SK-N-SH treated with all-trans-retinoic acid at 6 μM for 48 hours (cell line): ENCODE results near the gene GARIN1A.
A peak's percentile ranks its signal among the peaks of the same experiment; 100 is the strongest.

Experiments used
- ATAC-seq: fragments of 200-7000 bp; cut with Tn5 transposase; 3 replicates; pipeline ENCODE4 v1.9.1; 2020; ENCODE audit warnings: mild to moderate bottlenecking, moderate library complexity
- BACH2 ChIP-seq: fragments of 250-450 bp; sonication (Bioruptor Pico); IDR thresholded peaks from 2 replicates; pipeline ENCODE4 v1.9.0; 2021; ENCODE audit warnings: mild to moderate bottlenecking, borderline replicate concordance
- CSDC2 ChIP-seq: fragments of 250-450 bp; sonication (Bioruptor Pico); IDR thresholded peaks from 2 replicates; pipeline ENCODE4 v1.5.0; 2020; ENCODE audit warnings: mild to moderate bottlenecking, moderate library complexity
- ESRRG ChIP-seq: fragments of 250-450 bp; sonication (Bioruptor Pico); IDR thresholded peaks from 2 replicates; pipeline ENCODE4 v1.6.1; 2021; ENCODE audit warnings: mild to moderate bottlenecking
- GLIS3 ChIP-seq: fragments of 250-450 bp; sonication (Bioruptor Pico); IDR thresholded peaks from 2 replicates; pipeline ENCODE4 v1.5.0; 2020; ENCODE audit warnings: mild to moderate bottlenecking, moderate library complexity
- ISL1 ChIP-seq: fragments of 250-450 bp; sonication (Bioruptor Pico); IDR thresholded peaks from 2 replicates; pipeline ENCODE4 v2.1.2; 2022; ENCODE audit warnings: mild to moderate bottlenecking, moderate library complexity
- OSR1 ChIP-seq: fragments of 250-450 bp; sonication (Bioruptor Pico); IDR thresholded peaks from 2 replicates; pipeline ENCODE4 v1.8.0; 2022; ENCODE audit warnings: moderate library complexity, mild to moderate bottlenecking, inconsistent platforms
- RARB ChIP-seq: fragments of 250-450 bp; sonication (Bioruptor Pico); IDR thresholded peaks from 2 replicates; pipeline ENCODE4 v1.8.0; 2021; ENCODE audit warnings: mild to moderate bottlenecking, moderate library complexity
- SNAI2 ChIP-seq: fragments of 250-450 bp; sonication (Bioruptor Pico); IDR thresholded peaks from 2 replicates; pipeline ENCODE4 v1.5.0; 2020; ENCODE audit warnings: mild to moderate bottlenecking, moderate library complexity
- TCF4 ChIP-seq: fragments of 250-450 bp; sonication (Bioruptor Pico); IDR thresholded peaks from 2 replicates; pipeline ENCODE4 v1.8.0; 2021; ENCODE audit warnings: mild to moderate bottlenecking, moderate library complexity, borderline replicate concordance
- TOX ChIP-seq: fragments of 250-450 bp; sonication (Bioruptor Pico); IDR thresholded peaks from 2 replicates; pipeline ENCODE4 v1.8.0; 2021; ENCODE audit warnings: mild to moderate bottlenecking, moderate library complexity, borderline replicate concordance
- ZC3H10 ChIP-seq: fragments of 250-450 bp; sonication (Bioruptor Pico); IDR thresholded peaks from 2 replicates; pipeline ENCODE4 v1.5.1; 2021; ENCODE audit warnings: mild to moderate bottlenecking, moderate library complexity
- ZFP3 ChIP-seq: fragments of 250-450 bp; sonication (Bioruptor Pico); IDR thresholded peaks from 2 replicates; pipeline ENCODE4 v1.5.0; 2020; ENCODE audit warnings: mild to moderate bottlenecking, moderate library complexity
- ZFP30 ChIP-seq: fragments of 450-650 bp; formaldehyde crosslinking; IDR thresholded peaks from 2 replicates; pipeline ENCODE4 v1.5.0; 2022; ENCODE audit warnings: mild to moderate bottlenecking, moderate library complexity
- ZNF565 ChIP-seq: fragments of 450-650 bp; formaldehyde crosslinking; conservative IDR thresholded peaks from 2 replicates; pipeline ENCODE4 v1.5.0; 2020; ENCODE audit warnings: low read depth, mild to moderate bottlenecking, moderate library complexity
- ZNF70 ChIP-seq: fragments of 450-650 bp; formaldehyde crosslinking; IDR thresholded peaks from 2 replicates; pipeline ENCODE4 v1.5.0; 2020; ENCODE audit warnings: mild to moderate bottlenecking, moderate library complexity
- ZNF8 ChIP-seq: fragments of 450-650 bp; formaldehyde crosslinking; IDR thresholded peaks from 2 replicates; pipeline ENCODE4 v1.5.0; 2020; ENCODE audit warnings: mild to moderate bottlenecking, moderate library complexity
- TF ChIP-seq, protein P1 (sequence below): fragments of 250-450 bp; sonication (Bioruptor Pico); IDR thresholded peaks from 2 replicates; pipeline ENCODE4 v1.8.0; 2020; ENCODE audit warnings: mild to moderate bottlenecking, moderate library complexity, borderline replicate concordance
- TF ChIP-seq, protein P2 (sequence below): fragments of 250-450 bp; sonication (Bioruptor Pico); IDR thresholded peaks from 2 replicates; pipeline ENCODE4 v1.5.0; 2020; ENCODE audit warnings: mild to moderate bottlenecking, moderate library complexity
- TF ChIP-seq, protein P3 (sequence below): fragments of 250-450 bp; sonication (Bioruptor Pico); IDR thresholded peaks from 2 replicates; pipeline ENCODE4 v1.5.1; 2021; ENCODE audit warnings: mild to moderate bottlenecking, moderate library complexity

Gene GARIN1A

DNA sequence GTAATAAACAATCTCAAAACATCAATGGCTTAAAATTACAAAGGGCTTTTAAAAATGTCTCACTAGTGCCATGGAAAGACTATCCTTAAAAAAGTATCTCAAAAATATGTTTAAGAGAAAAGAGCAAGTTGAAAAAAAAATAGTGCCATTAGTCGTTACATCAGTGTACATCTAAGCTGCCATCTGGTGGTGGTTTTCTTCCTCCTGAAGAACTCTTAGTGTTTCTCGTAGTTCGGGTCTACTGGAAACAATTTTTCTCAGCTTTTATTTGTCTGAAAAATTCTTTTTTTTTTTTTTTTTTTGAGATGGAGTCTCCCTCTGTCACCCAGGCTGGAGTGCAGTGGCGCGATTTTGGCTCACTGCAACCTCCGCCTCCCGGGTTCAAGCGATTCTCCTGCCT lies 5.9 kb upstream of the GARIN1A start:
- ATAC-seq = peak; percentile 40; the same call in 2 of the 3 replicates
- TF ChIP-seq GLIS3 (CRISPR knock-in tag) = no peak
- no peak for TF ChIP-seq ZFP30 (CRISPR knock-in tag)
- no peak for TF ChIP-seq ZFP3 (CRISPR knock-in tag)
- TF ChIP-seq ZNF565 (CRISPR knock-in tag) = no peak
- no peak for TF ChIP-seq ZNF8
- TF ChIP-seq, protein P1, sequence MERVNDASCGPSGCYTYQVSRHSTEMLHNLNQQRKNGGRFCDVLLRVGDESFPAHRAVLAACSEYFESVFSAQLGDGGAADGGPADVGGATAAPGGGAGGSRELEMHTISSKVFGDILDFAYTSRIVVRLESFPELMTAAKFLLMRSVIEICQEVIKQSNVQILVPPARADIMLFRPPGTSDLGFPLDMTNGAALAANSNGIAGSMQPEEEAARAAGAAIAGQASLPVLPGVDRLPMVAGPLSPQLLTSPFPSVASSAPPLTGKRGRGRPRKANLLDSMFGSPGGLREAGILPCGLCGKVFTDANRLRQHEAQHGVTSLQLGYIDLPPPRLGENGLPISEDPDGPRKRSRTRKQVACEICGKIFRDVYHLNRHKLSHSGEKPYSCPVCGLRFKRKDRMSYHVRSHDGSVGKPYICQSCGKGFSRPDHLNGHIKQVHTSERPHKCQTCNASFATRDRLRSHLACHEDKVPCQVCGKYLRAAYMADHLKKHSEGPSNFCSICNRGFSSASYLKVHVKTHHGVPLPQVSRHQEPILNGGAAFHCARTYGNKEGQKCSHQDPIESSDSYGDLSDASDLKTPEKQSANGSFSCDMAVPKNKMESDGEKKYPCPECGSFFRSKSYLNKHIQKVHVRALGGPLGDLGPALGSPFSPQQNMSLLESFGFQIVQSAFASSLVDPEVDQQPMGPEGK (CRISPR knock-in tag) = no peak
- TF ChIP-seq ISL1 (CRISPR knock-in tag) = no peak
- no peak for TF ChIP-seq CSDC2 (CRISPR knock-in tag)
- no peak for TF ChIP-seq ESRRG
- no peak for TF ChIP-seq ZC3H10 (CRISPR knock-in tag)
- TF ChIP-seq, protein P2, sequence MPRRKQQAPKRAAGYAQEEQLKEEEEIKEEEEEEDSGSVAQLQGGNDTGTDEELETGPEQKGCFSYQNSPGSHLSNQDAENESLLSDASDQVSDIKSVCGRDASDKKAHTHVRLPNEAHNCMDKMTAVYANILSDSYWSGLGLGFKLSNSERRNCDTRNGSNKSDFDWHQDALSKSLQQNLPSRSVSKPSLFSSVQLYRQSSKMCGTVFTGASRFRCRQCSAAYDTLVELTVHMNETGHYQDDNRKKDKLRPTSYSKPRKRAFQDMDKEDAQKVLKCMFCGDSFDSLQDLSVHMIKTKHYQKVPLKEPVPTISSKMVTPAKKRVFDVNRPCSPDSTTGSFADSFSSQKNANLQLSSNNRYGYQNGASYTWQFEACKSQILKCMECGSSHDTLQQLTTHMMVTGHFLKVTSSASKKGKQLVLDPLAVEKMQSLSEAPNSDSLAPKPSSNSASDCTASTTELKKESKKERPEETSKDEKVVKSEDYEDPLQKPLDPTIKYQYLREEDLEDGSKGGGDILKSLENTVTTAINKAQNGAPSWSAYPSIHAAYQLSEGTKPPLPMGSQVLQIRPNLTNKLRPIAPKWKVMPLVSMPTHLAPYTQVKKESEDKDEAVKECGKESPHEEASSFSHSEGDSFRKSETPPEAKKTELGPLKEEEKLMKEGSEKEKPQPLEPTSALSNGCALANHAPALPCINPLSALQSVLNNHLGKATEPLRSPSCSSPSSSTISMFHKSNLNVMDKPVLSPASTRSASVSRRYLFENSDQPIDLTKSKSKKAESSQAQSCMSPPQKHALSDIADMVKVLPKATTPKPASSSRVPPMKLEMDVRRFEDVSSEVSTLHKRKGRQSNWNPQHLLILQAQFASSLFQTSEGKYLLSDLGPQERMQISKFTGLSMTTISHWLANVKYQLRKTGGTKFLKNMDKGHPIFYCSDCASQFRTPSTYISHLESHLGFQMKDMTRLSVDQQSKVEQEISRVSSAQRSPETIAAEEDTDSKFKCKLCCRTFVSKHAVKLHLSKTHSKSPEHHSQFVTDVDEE (CRISPR knock-in tag) = no peak
- no peak for TF ChIP-seq BACH2
- no peak for TF ChIP-seq SNAI2 (CRISPR knock-in tag)

DNA sequence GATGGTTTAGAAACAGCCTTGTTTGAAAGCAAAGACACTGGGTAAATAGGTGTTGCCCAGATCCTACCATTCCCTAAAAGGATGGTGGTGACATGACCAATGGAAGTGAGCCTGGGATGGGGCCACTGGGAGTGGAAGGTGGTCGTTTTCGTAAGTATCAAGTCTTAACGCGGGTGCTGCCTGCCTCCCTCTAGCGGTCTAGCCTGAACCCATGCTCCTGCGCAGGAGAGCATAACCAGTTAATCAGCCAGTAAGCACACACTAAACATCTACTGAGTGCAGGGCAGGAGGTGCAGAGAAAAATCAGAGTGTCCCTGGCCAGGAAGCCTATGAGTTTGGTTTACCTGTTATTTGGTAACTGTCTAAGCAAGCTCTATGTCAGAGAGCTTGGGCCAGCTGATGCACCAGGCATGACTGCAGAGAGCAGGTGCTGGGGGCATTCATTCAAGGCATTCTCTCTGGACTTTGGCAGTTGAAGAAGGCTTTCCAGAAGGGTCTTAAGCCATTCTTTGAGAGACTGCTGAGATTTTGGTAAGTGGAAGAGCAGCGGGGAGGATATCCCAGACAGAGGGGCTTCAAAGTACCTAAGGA lies 930 bp downstream of the GARIN1A start:
- TF ChIP-seq GLIS3 (CRISPR knock-in tag) (no peak), TOX (no peak), ZC3H10 (CRISPR knock-in tag) (no peak), SNAI2 (CRISPR knock-in tag) (no peak), ZNF565 (CRISPR knock-in tag) (no peak), ZNF70 (CRISPR knock-in tag) (no peak), RARB (CRISPR knock-in tag) (no peak), CSDC2 (CRISPR knock-in tag) (no peak)
- TF ChIP-seq, protein P1 (CRISPR knock-in tag) = no peak
- TF ChIP-seq, protein P2 (CRISPR knock-in tag) = no peak

DNA sequence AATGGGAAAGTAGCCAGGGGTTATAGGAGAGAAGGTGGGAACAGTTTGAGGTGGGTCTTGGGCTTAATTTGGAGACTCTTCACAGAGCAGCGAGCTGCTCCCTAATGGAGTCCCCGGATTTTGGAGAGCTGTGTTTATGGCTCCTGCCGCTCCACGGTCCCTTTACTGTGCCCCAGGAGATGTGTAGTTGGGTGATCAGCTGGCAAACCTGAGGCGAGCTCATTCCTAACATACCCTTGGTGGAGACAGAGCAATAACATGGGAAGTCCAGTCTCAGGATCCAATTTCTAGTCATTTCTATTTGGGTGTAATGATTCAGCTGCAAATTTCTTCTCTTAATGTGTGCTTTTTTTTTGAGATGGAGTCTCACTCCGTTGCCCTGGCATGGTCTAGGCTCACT lies 1.5 kb downstream of the GARIN1A start:
- TF ChIP-seq ZFP30 (CRISPR knock-in tag) = no peak
- no peak for TF ChIP-seq OSR1 (CRISPR knock-in tag)
- no peak for TF ChIP-seq TCF4 (CRISPR knock-in tag)
- TF ChIP-seq ZNF70 (CRISPR knock-in tag) = no peak
- TF ChIP-seq ISL1 (CRISPR knock-in tag) = no peak
- TF ChIP-seq, protein P3, sequence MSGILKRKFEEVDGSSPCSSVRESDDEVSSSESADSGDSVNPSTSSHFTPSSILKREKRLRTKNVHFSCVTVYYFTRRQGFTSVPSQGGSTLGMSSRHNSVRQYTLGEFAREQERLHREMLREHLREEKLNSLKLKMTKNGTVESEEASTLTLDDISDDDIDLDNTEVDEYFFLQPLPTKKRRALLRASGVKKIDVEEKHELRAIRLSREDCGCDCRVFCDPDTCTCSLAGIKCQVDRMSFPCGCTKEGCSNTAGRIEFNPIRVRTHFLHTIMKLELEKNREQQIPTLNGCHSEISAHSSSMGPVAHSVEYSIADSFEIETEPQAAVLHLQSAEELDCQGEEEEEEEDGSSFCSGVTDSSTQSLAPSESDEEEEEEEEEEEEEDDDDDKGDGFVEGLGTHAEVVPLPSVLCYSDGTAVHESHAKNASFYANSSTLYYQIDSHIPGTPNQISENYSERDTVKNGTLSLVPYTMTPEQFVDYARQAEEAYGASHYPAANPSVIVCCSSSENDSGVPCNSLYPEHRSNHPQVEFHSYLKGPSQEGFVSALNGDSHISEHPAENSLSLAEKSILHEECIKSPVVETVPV = no peak
- peak; percentile 7; the same call in 1 of the 3 replicates for ATAC-seq

More for the DNA sequence above, 930 bp downstream of the GARIN1A start:
- ATAC-seq = peak; percentile 61
